GM18858 (cell line): ENCODE results near the gene MREG.

Source experiments
- ATAC-seq: cut with Tn5 transposase; IDR thresholded peaks from one replicate; pipeline ENCODE4 v1.9.1; 2021; ENCODE audit not compliant: unreplicated experiment

MREG gene

DNA sequence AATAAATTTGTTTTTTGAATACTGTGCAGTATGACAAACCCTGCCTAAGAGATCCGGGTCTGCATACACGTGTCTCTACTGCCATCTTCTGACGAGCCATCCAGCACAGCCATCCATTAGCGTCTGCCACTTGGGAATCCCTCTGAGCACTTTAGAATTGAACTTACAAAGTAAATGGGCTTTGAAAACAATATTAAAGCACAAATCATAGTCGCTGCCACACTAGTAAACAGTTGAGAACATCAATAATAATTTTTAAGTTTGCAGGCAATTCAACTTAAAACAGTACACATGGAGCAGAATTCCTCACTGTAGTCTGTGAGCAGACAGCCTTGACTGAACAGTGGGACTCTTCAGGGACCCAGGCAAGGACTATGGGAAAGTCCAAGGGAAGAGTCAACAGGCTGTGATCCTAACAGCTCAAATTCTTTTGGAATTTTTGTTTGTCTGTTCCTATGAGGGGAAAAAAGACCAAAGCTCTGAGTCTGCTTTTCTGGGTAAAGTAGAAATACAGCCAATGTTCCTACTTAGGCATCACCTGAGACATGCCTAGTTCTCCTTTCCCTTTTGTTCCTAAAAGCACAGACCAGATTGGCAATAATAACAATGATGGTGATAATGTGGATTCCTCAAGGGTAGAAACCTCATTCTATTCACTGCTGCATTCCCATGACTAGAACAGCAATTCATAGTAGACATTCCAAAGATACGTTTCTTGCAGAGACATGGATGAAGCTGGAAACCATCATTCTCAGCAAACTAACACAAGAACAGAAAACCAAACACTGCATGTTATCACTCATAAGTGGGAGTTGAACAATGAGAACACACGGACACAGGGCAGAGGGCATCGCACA lies 92.9 kb downstream of the MREG start:
- ATAC-seq: peak; percentile 56

DNA sequence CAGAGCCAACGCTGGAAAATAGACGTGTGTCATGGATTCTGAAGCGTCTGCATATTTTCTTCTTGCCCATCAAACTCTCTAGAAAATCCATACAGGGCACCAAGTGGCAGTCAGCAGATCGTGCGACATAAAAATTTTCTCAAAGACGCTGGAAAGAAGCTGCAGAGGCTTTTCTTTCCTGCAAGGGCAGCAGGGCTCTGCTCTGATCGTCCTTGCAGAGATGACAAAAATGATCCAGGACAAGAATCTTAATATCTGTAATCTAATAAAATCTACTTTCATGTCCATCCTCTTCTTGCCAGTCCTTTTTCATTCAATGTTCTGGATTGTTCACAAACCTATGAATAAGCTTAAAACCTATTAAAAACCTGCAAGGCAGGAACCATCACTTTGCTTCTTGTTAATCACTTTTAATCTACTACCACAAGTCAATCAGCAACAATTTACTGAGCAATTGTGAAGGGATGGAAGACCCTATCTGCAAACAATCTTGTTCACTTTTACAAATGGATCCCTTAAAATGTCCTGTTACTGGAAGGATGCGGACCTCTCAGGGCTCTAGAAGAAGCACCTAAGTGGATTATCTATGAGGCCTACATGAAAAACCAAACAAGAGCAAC lies 93.6 kb downstream of the MREG start:
- no peak for ATAC-seq

DNA sequence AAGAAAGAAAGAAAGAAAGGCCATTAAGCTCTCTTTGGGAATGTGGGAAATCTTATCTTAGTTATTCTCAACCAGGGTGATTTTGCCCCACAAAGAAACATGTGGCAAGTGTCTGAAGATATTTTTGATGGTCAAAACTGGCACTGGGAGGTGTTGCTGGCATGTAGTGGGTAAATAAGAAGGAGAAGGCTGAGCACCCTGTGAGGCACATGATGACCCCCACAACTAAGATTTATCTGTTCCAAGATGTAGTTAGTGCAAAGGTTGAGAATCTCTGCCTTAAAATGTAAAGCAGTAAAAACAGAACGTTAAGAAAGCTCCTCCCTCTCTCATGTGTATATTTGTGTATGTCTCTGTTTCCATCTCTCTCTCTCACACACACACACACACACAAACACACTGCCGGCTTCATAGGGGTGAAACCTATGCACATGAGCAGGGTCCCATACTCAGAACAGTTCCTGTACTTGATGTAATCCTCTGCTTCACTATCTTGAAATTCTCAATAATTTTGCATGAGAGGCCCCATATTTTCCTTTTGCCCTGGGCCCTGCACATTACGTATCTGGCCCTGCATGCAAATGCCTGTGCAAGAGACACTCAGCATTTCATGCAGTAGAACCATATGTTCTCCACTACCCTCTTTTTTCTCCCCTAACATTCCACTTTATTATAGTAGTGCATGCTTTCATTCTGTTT lies 94.3 kb downstream of the MREG start:
- ATAC-seq: no peak

DNA sequence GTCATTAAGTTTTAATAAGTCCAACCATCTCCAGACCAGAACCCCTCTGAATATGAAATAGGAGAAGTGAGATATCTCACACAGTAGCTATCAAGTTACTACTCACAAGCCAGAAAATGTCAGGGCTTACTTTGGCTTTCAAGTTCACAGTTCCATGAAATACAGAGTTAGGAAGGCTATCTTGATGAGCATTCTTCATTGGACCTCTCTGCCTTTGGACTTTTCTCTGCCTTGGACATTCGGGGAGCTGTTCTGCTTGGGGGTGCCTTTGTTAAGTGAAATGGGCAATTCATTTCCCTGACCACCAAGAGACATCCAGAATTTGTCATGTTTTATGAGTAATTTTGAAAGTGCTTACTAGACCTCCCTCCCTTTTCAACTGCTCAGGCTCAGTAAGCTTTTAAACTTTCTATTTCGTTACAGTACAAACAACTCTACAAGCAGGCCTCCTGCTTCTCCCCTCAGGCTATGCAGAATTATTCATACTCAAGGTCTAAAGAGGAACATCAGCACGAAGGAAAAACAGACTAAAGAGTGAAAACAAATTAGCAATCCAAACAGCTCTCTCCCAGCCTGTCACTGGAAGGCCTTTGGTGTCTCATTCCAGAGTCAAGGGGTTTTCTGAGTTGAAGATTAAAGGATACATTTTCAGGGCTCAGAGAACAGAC lies 95.3 kb downstream of the MREG start:
- peak; percentile 79 for ATAC-seq

GRCh38 chr2:215915441-215915840 lies 97.9 kb downstream of the MREG start:
- no peak for ATAC-seq

GRCh38 chr2:215914777-215915165 lies 98.6 kb downstream of the MREG start:
- ATAC-seq: no peak

DNA sequence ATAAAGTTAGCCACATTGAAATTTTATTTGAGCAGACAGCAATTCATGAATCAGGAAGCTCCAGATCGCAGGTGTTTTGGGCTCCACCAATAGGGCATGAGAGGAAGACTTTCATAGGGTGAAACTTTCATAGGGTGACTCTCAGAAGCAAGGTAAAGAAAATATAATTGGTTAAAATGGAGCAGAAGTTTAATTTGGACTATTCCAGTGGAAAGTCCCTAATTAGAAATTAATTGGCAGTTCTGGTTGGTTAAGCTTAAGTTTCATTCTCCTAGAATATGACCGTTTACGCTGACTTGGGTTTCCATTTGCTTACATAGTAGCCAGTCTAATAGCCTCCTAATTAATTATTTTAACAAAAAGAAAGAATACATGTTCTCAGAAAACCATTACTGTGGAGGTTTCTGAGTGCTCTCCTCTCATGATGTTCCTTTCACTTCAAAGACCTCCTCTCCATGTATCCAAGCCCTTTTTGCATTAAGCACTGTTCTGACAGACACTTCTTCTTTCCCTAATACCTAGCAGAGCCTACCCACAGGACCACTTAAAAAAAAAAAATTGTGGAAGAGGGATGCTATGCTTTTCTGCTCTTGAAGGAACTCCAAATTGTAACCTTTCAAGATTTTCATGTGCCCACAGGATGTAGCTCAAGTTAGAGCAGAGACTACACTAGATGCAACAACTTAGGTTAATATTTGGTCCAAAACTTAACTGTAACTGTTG lies 99.1 kb downstream of the MREG start:
- ATAC-seq: no peak

DNA sequence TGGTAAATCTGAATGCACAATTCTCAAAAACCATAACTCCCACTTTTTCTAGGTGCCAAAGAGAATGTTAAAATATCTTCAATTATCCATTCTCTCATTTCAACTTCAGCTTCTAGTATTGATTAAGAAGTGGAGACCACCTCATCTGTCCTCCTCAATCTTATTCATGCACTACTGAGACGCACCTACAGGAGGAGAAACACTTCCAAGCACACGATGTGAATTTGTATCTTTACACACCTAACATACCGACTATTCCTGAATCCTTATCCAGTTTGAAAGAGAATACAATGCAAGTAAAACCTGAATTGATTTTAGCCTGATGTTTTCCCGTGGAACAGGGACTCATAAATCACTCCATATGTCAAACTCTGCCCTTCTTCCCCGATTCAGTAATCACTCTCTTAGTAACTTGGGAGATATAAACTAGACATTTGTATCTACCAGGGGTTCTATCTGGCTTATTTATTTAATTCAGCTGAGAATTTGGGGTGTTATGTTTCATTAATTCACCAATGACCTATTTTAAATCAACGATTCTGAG lies 101.0 kb downstream of the MREG start:
- ATAC-seq: no peak

- no peak for ATAC-seq
Measured at GRCh38 chr2:215911301-215912085, 101.9 kb downstream of the MREG start.

- no peak for ATAC-seq
Measured at GRCh38 chr2:215910180-215910579, 103.2 kb downstream of the MREG start.

- no peak for ATAC-seq
Measured at GRCh38 chr2:215907147-215907546, 106.2 kb downstream of the MREG start.

GRCh38 chr2:215906458-215906857 lies 106.9 kb downstream of the MREG start:
- ATAC-seq: no peak

GRCh38 chr2:215905691-215906090 lies 107.7 kb downstream of the MREG start:
- ATAC-seq: no peak

- ATAC-seq: no peak
Measured at GRCh38 chr2:215904101-215904500, 109.2 kb downstream of the MREG start.

DNA sequence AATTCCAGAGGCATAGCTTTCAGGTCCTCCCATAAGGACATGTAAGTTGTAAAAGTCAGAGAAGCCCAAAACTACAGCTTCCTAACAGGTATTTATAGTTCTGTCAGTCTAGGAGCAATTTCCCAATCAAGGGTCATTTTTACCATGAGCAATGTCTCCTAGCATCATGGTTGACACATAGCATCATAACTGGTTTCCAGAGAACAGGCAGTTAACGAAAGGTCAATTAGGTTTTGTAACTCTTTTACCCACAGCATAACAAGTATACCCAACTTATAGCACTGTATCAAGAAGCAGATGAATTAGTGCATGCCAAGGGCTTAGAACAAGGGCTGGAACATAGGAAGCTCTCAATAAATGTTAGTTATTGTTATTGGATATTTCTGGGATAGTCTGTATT lies 110.1 kb downstream of the MREG start:
- no peak for ATAC-seq

DNA sequence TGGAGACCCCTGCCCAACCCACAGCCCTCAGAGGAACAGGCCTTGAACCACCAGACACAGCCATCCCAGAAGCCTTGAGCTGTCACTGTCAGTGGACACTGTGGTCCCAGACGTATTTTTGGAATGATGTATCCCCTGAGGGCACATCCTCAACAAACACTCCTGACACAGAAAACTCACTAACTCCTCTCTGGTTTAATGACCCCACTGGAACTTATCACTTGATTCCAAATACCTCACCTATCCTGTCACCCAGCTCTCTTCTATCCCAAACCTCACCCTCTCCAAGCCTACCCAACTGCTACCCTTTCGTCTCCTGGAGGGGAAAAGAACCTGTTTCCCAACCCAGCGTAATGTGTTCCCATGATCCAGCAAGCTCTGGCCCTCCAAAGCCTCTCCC lies 111.6 kb downstream of the MREG start:
- no peak for ATAC-seq

GRCh38 chr2:215900843-215901242 lies 112.5 kb downstream of the MREG start:
- ATAC-seq: peak; percentile 84

GRCh38 chr2:215900203-215900611 lies 113.1 kb downstream of the MREG start:
- no peak for ATAC-seq

GRCh38 chr2:215899141-215900074 lies 113.9 kb downstream of the MREG start:
- no peak for ATAC-seq
